GM18867 (cell line): ENCODE results near the gene DRC7.
"Not testable (repeated sequence)": the region's sequence is repeated elsewhere in the genome, so short reads cannot be mapped to it uniquely, and the experiment has no call there.

Experiments used
- ATAC-seq: cut with Tn5 transposase; IDR thresholded peaks from one replicate; pipeline ENCODE4 v1.9.1; 2021; ENCODE audit warnings: mild to moderate bottlenecking, moderate library complexity; ENCODE audit not compliant: unreplicated experiment

The DRC7 gene

GRCh38 chr16:57778658-57779057, 84.1 kb downstream of the DRC7 start:
- ATAC-seq, result no peak

- ATAC-seq, result not testable (repeated sequence)
Measured at GRCh38 chr16:57779836-57780235, 85.2 kb downstream of the DRC7 start.

- no peak for ATAC-seq
Measured at GRCh38 chr16:57781349-57781740, 86.7 kb downstream of the DRC7 start.
